Mammary epithelial cell (primary cell): ENCODE measurements around the gene FOXM1.

Experiments used
- EZH2 ChIP-seq: IDR thresholded peaks from 2 replicates; pipeline ENCODE4 v1.6.1; 2012; ENCODE audit warnings: low read length, inconsistent platforms, borderline replicate concordance
- TF ChIP-seq, protein P1 (sequence below), 2 donors: IDR thresholded peaks in 1 of 2; conservative IDR thresholded peaks in 1 of 2; 2 replicates each; pipeline ENCODE4 v1.5.1; 2011 to 2012; ENCODE audit warnings: inconsistent platforms in 2 of 2, low read length in 2 of 2, mild to moderate bottlenecking in 2 of 2, control low read depth in 1 of 2, low read depth in 1 of 2; ENCODE audit not compliant: insufficient read depth in 1 of 2; ENCODE audit errors: extremely low read depth in 1 of 2

GRCh38 chr12:2842948-2843347 lies 34.0 kb downstream of the FOXM1 start:
- no peak for TF ChIP-seq EZH2
- TF ChIP-seq, protein P1, sequence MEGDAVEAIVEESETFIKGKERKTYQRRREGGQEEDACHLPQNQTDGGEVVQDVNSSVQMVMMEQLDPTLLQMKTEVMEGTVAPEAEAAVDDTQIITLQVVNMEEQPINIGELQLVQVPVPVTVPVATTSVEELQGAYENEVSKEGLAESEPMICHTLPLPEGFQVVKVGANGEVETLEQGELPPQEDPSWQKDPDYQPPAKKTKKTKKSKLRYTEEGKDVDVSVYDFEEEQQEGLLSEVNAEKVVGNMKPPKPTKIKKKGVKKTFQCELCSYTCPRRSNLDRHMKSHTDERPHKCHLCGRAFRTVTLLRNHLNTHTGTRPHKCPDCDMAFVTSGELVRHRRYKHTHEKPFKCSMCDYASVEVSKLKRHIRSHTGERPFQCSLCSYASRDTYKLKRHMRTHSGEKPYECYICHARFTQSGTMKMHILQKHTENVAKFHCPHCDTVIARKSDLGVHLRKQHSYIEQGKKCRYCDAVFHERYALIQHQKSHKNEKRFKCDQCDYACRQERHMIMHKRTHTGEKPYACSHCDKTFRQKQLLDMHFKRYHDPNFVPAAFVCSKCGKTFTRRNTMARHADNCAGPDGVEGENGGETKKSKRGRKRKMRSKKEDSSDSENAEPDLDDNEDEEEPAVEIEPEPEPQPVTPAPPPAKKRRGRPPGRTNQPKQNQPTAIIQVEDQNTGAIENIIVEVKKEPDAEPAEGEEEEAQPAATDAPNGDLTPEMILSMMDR (conservative IDR thresholded peaks at IDR 0.05 in 1 of 2, IDR thresholded peaks at IDR 0.05 in 1 of 2; ENCODE audit: extremely low read depth in 1 of 2, insufficient read depth in 1 of 2, low read depth in 1 of 2, low read length in 2 of 2), result no peak
